Measurements from ENCODE around the gene OR12D3. TPM values are rescaled to one million over a fixed set of nuclear protein-coding genes. Genes with fewer than 3 reads are reported as not detected.
"Not testable (repeated sequence)": the region's sequence is repeated elsewhere in the genome, so short reads cannot be mapped to it uniquely, and the experiment has no call there.

Gene OR12D3
- polyA plus RNA-seq, 1 donor (not counting 4 experiments of a cell fraction or from before 2014, with no cell fraction given) = not detected

- FAIRE-seq = no peak
Measured at GRCh38 chr6:29355603-29356002, 19.5 kb downstream of the OR12D3 start.

DNA sequence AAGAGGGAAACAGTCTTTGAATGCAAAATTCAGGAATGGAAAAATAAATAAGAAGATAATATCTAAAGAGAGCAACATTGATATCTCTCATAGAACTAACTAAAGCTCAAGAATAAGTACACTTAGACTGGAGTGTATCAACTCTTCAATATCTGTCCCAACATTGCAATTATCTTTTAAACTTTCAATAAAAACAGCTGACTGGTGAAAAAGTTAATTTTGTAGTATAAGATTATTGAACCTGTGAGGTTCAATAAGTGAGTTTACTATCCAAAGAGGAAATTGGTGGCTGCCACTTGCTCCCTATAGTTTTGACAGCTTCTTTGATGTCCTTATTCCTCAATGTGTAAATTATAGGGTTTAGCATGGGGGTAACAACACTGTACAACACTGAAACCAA lies 20.1 kb downstream of the OR12D3 start:
- no peaks in the 10 kb centered on the region for H4K20me1 ChIP-seq (ENCODE audit: control insufficient read depth, extremely low read depth, insufficient read depth, low read length)
- H3K4me2 ChIP-seq (ENCODE audit: control insufficient read depth, extremely low read depth, insufficient read depth, low read depth, low read length) = no peak overlapping the region
- dilution Hi-C loops (cut with MboI; ENCODE audit: extremely low pct_ligation_motif_present, low sequenced_read_pairs) = no loop called here
- H3K27ac ChIP-seq (ENCODE audit: control insufficient read depth, insufficient read depth, low read length) = no peak overlapping the region
- H3K27me3 ChIP-seq (ENCODE audit: control insufficient read depth, extremely low read depth, insufficient read depth, low read length) = no peaks in the 10 kb centered on the region
- DNase-seq (ENCODE audit: low read depth, low spot score) (no peak), FAIRE-seq (no peak)
- H3K9me3 ChIP-seq (ENCODE audit: control insufficient read depth, low read depth, low read length) = no peaks in the 10 kb centered on the region
- no peaks in the 10 kb centered on the region for H3K79me2 ChIP-seq (ENCODE audit: control insufficient read depth, insufficient read depth, low read length)
- no peak overlapping the region for H3K4me3 ChIP-seq (ENCODE audit: control insufficient read depth in 2 of 3, extremely low read depth in 1 of 3, insufficient read depth in 2 of 3, low read depth in 1 of 3, low read length in 3 of 3)
- TF ChIP-seq EZH2 (IDR thresholded peaks at IDR 0.05; ENCODE audit: low read length) = no peak
- TF ChIP-seq, protein P1, sequence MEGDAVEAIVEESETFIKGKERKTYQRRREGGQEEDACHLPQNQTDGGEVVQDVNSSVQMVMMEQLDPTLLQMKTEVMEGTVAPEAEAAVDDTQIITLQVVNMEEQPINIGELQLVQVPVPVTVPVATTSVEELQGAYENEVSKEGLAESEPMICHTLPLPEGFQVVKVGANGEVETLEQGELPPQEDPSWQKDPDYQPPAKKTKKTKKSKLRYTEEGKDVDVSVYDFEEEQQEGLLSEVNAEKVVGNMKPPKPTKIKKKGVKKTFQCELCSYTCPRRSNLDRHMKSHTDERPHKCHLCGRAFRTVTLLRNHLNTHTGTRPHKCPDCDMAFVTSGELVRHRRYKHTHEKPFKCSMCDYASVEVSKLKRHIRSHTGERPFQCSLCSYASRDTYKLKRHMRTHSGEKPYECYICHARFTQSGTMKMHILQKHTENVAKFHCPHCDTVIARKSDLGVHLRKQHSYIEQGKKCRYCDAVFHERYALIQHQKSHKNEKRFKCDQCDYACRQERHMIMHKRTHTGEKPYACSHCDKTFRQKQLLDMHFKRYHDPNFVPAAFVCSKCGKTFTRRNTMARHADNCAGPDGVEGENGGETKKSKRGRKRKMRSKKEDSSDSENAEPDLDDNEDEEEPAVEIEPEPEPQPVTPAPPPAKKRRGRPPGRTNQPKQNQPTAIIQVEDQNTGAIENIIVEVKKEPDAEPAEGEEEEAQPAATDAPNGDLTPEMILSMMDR (optimal IDR thresholded peaks at IDR 0.05 in 1 of 3, IDR thresholded peaks at IDR 0.05 in 1 of 3, conservative IDR thresholded peaks at IDR 0.05 in 1 of 3; ENCODE audit: extremely low read depth in 1 of 3, insufficient read depth in 2 of 3, low read length in 3 of 3) = no peak
- no peak overlapping the region for H2AFZ ChIP-seq (ENCODE audit: control insufficient read depth, low read length)
- no peaks in the 10 kb centered on the region for H3K4me1 ChIP-seq (ENCODE audit: control insufficient read depth, extremely low read depth, insufficient read depth, low read length)
- no peak overlapping the region for H3K9ac ChIP-seq (ENCODE audit: control insufficient read depth, extremely low read depth, insufficient read depth, low read length)
- no peaks in the 10 kb centered on the region for H3K9me1 ChIP-seq (ENCODE audit: control insufficient read depth, extremely low read depth, insufficient read depth, low read length)
- no peaks in the 10 kb centered on the region for H3K36me3 ChIP-seq (ENCODE audit: control insufficient read depth in 2 of 2, extremely low read depth in 1 of 2, insufficient read depth in 2 of 2, low read length in 2 of 2)

More at GRCh38 chr6:29355603-29356002, 19.5 kb downstream of the OR12D3 start:
- no peaks in the 10 kb centered on the region for H4K20me1 ChIP-seq (ENCODE audit: control insufficient read depth, extremely low read depth, insufficient read depth, low read length)
- no peaks in the 10 kb centered on the region for H3K36me3 ChIP-seq (ENCODE audit: control insufficient read depth in 2 of 2, extremely low read depth in 1 of 2, insufficient read depth in 2 of 2, low read length in 2 of 2)
- no peak overlapping the region for H3K27ac ChIP-seq (ENCODE audit: control insufficient read depth, insufficient read depth, low read length)
- no peaks in the 10 kb centered on the region for H3K9me3 ChIP-seq (ENCODE audit: control insufficient read depth, low read depth, low read length)
- no peaks in the 10 kb centered on the region for H3K4me1 ChIP-seq (ENCODE audit: control insufficient read depth, extremely low read depth, insufficient read depth, low read length)
- TF ChIP-seq, protein P1 (optimal IDR thresholded peaks at IDR 0.05 in 1 of 3, IDR thresholded peaks at IDR 0.05 in 1 of 3, conservative IDR thresholded peaks at IDR 0.05 in 1 of 3; ENCODE audit: extremely low read depth in 1 of 3, insufficient read depth in 2 of 3, low read length in 3 of 3) = no peak
- TF ChIP-seq EZH2 (IDR thresholded peaks at IDR 0.05; ENCODE audit: low read length) = no peak
- dilution Hi-C loops (cut with MboI; ENCODE audit: extremely low pct_ligation_motif_present, low sequenced_read_pairs) = no loop called here
- H2AFZ ChIP-seq (ENCODE audit: control insufficient read depth, low read length) = no peak overlapping the region
- H3K4me3 ChIP-seq (ENCODE audit: control insufficient read depth in 2 of 3, extremely low read depth in 1 of 3, insufficient read depth in 2 of 3, low read depth in 1 of 3, low read length in 3 of 3) = no peak overlapping the region
- no peak for DNase-seq (ENCODE audit: low read depth, low spot score)
- H3K79me2 ChIP-seq (ENCODE audit: control insufficient read depth, insufficient read depth, low read length) = no peaks in the 10 kb centered on the region
- H3K9me1 ChIP-seq (ENCODE audit: control insufficient read depth, extremely low read depth, insufficient read depth, low read length) = no peaks in the 10 kb centered on the region
- H3K27me3 ChIP-seq (ENCODE audit: control insufficient read depth, extremely low read depth, insufficient read depth, low read length) = no peaks in the 10 kb centered on the region
- no peak overlapping the region for H3K4me2 ChIP-seq (ENCODE audit: control insufficient read depth, extremely low read depth, insufficient read depth, low read depth, low read length)
- no peak overlapping the region for H3K9ac ChIP-seq (ENCODE audit: control insufficient read depth, extremely low read depth, insufficient read depth, low read length)

GRCh38 chr6:29349348-29349747 lies 25.7 kb downstream of the OR12D3 start:
- DNase-seq (ENCODE audit: low read depth, low spot score); H3K27me3 ChIP-seq (ENCODE audit: control insufficient read depth, extremely low read depth, insufficient read depth, low read length); H3K27ac ChIP-seq (ENCODE audit: control insufficient read depth, insufficient read depth, low read length); H3K4me1 ChIP-seq (ENCODE audit: control insufficient read depth, extremely low read depth, insufficient read depth, low read length); H3K4me3 ChIP-seq (ENCODE audit: control insufficient read depth in 2 of 3, extremely low read depth in 1 of 3, insufficient read depth in 2 of 3, low read depth in 1 of 3, low read length in 3 of 3); H3K79me2 ChIP-seq (ENCODE audit: control insufficient read depth, insufficient read depth, low read length); H3K4me2 ChIP-seq (ENCODE audit: control insufficient read depth, extremely low read depth, insufficient read depth, low read depth, low read length); FAIRE-seq; H3K9ac ChIP-seq (ENCODE audit: control insufficient read depth, extremely low read depth, insufficient read depth, low read length); dilution Hi-C loops (cut with MboI; ENCODE audit: extremely low pct_ligation_motif_present, low sequenced_read_pairs); H3K36me3 ChIP-seq (ENCODE audit: control insufficient read depth in 2 of 2, extremely low read depth in 1 of 2, insufficient read depth in 2 of 2, low read length in 2 of 2); H3K9me3 ChIP-seq (ENCODE audit: control insufficient read depth, low read depth, low read length); H2AFZ ChIP-seq (ENCODE audit: control insufficient read depth, low read length); H3K9me1 ChIP-seq (ENCODE audit: control insufficient read depth, extremely low read depth, insufficient read depth, low read length); H4K20me1 ChIP-seq (ENCODE audit: control insufficient read depth, extremely low read depth, insufficient read depth, low read length): not testable (repeated sequence)
